IPS-20b (cell line): ENCODE measurements around the gene MTERF4.

ENCODE experiments used
- H3K27ac ChIP-seq: one replicate; pipeline ENCODE4 v1.5.1; 2013; ENCODE audit warnings: low read length
- H3K27me3 ChIP-seq: 2 replicates; pipeline ENCODE4 v1.6.1; 2013; ENCODE audit warnings: mild to moderate bottlenecking, low read length, inconsistent platforms; ENCODE audit not compliant: insufficient read depth
- H3K36me3 ChIP-seq: 2 replicates; pipeline ENCODE4 v1.6.1; 2013; ENCODE audit warnings: low read depth, mild to moderate bottlenecking, inconsistent platforms, low read length, moderate library complexity; ENCODE audit not compliant: insufficient read depth
- H3K4me1 ChIP-seq: 2 replicates; pipeline ENCODE4 v1.6.1; 2013; ENCODE audit warnings: mild to moderate bottlenecking, control low read depth, inconsistent platforms, low read length, moderate library complexity; ENCODE audit not compliant: insufficient read depth
- H3K4me3 ChIP-seq: 2 replicates; pipeline ENCODE4 v1.5.1; 2013; ENCODE audit warnings: mild to moderate bottlenecking, low read length, inconsistent platforms
- H3K9ac ChIP-seq: 2 replicates; pipeline ENCODE4 v1.6.1; 2013; ENCODE audit warnings: low read depth, mild to moderate bottlenecking, inconsistent platforms, low read length, moderate library complexity
- H3K9me3 ChIP-seq: 2 replicates; pipeline ENCODE4 v1.6.1; 2013; ENCODE audit warnings: mild to moderate bottlenecking, low read depth, low read length, inconsistent platforms; ENCODE audit not compliant: insufficient read depth

Gene MTERF4

GRCh38 chr2:241141214-241141770 is 39.2 kb upstream of the MTERF4 start:
- H3K36me3 ChIP-seq = peaks cover 52% of the 10 kb centered on the region
- no peak overlapping the region for H3K9ac ChIP-seq
- H3K4me3 ChIP-seq = no peak overlapping the region
- no peaks in the 10 kb centered on the region for H3K4me1 ChIP-seq
- H3K27ac ChIP-seq = no peak overlapping the region
- H3K27me3 ChIP-seq = no peaks in the 10 kb centered on the region
- no peaks in the 10 kb centered on the region for H3K9me3 ChIP-seq

DNA sequence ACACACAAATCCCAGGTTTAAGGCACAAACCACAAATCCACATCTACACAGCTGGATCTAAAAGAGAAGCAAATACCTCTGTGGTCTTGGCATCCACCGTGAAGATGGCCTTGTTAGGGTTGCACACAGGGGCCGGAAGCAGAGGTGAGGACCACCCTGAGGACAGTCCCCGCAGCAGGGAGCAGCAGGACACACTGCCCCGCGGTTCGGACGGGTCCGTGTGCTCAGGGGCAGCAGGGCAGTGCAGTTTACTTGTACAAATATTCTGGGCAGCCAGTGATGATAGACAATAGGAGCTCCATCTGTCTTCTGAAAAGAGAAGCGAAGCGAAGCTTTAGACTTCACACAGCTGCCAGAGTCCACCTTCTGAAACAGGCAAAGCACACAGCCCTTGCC is 38.4 kb upstream of the MTERF4 start:
- Histone ChIP-seq H3K27me3 (no peaks in the 10 kb centered on the region), H3K9me3 (no peaks in the 10 kb centered on the region), H3K27ac (no peak overlapping the region), H3K9ac (no peak overlapping the region), H3K36me3 (peaks cover 61% of the 10 kb centered on the region), H3K4me3 (no peak overlapping the region), H3K4me1 (no peaks in the 10 kb centered on the region)

DNA sequence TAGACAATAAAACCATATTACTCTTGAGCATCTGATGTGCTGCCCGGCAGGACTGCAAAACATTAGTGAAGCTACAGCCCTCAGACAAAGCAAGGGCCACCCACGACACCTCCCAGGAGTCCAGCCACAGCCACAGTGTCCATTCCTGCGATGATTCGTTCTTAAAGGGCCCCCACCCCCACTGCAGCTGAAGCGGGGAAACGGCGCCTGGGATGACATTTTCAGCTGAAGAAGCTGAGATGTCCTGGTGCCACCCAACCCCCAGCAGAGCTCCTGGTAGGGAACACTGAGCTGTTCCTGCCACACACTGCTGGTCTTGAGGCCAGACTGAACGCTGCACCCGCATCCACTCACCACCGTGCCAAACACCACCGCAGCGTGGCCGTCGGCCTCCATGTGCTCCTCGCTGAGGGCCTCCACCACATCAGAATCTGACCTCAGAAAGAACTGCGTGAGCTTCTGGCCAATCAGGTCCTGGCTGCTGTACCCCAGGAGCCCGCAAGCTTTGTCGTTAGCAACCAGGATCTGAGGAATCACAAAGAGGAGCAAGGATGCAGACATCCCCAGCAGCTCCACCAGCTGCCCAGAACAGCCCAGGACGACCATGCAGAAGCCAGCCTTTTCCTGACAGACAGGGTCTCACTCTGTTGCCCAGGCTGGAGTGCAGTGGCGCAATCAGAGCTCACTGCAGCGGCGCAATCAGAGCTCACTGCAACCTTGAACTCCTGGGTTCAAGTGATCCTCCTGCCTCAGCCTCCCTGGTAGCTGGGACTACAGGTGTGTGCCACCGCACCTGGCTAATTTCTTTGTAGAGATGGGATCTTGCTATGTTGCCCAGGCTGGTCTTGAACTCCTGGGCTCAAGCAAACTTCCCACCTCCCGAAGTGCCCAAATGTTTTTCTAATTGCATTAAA is 37.7 kb upstream of the MTERF4 start:
- Histone ChIP-seq H3K9ac (no peak overlapping the region), H3K36me3 (peaks cover 67% of the 10 kb centered on the region), H3K27me3 (no peaks in the 10 kb centered on the region), H3K27ac (no peak overlapping the region), H3K9me3 (no peaks in the 10 kb centered on the region), H3K4me1 (no peaks in the 10 kb centered on the region), H3K4me3 (no peak overlapping the region)

DNA sequence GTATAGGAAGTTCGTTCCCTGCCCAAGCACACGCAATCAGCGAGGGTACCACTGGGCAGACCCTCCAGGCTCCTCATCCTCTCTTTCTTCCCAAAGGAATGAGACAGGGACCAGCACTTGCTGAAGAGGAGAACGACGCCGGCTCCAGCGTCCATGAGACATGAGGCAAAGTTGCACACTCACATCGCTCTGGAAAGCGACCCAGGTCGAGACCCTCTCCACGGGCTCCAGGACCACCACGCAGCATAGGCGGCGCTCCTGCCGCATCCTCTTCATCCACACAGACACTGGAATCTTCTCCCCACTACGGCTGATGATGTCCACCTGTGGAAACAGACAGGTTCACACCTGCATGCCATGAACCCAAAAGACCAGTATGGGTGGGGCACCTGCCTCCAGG is 36.4 kb upstream of the MTERF4 start:
- Histone ChIP-seq H3K4me3 (no peak overlapping the region), H3K4me1 (no peaks in the 10 kb centered on the region), H3K9me3 (no peaks in the 10 kb centered on the region), H3K36me3 (peaks cover 76% of the 10 kb centered on the region), H3K27ac (no peak overlapping the region), H3K27me3 (no peaks in the 10 kb centered on the region), H3K9ac (no peak overlapping the region)

DNA sequence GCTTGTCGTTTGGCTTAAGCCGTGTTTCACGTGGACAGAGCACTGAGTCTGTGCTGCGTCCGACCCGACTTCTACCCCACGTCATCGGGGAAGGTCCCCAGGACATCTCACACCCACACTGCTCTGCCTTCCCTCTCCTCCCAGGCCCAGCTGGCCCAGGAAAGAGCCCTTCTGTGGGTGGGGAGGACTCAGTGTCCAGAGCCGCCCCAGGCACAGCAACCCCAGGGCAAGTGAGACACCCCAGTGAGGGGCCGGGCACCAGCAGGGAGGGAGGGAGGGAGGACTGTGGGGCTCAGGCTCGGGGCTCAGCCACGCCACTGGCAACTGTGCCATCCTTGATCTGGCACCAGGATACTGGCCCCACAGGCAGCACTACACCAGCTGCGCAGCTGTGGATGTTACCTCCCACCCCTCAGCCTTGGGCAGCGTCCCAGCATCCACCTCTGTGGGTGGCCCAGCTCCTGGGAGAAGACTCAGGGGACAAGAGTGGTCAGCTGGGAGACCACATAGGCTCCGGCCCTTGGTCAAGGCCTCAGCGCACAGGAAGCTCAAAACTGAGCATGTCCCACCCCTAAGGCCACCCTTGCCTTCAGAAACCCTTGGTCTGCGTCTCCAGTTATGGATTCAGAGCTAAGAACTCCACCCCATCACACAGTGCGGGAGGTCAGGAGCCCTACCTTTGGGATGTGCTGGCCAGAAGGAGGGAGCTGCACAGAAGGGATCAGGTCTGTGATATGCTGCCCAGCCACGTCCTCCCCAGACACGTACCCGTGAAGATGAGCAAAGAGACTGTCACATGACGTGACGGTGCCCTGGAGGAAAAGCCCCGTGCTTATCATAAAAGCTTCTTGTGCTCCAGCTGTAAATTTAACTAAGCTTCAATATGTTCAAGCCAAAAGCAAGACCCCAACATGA is 35.4 kb upstream of the MTERF4 start:
- Histone ChIP-seq H3K9ac (no peak overlapping the region), H3K4me3 (no peak overlapping the region), H3K27me3 (no peaks in the 10 kb centered on the region), H3K4me1 (no peaks in the 10 kb centered on the region), H3K36me3 (peaks cover 79% of the 10 kb centered on the region), H3K9me3 (no peaks in the 10 kb centered on the region), H3K27ac (no peak overlapping the region)

DNA sequence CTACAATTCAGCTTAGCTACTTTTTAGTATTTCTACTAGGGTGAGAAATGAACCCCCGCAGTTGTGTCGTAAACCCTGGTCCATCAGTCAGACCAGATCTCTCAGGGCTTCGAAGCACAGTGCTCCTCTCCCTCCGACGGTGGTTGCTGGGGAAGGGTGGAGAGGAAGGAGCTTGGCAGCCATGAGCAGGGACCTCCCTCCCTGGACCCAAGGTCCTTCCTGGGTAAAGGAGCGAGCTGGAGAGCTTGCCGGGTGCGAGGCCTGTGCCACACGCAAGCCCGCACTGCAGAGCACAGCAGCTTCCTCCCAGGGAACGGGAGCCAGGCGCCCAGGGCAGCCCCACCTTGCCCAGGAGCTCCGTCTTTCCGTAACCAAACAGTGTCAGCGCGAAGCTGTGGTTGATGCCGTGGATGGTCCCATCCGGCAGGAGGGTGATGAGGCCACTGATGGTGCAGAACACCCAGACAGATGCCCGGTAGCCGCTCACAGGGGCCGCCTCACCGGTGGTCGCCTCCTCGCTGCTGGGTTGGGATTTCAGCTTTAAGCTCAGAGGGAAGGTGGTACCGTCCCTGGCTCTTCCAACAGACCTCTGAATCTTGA is 34.7 kb upstream of the MTERF4 start:
- H3K36me3 ChIP-seq = peaks cover 73% of the 10 kb centered on the region
- no peak overlapping the region for H3K4me3 ChIP-seq
- no peaks in the 10 kb centered on the region for H3K9me3 ChIP-seq
- no peak overlapping the region for H3K27ac ChIP-seq
- H3K4me1 ChIP-seq = no peaks in the 10 kb centered on the region
- no peaks in the 10 kb centered on the region for H3K27me3 ChIP-seq
- H3K9ac ChIP-seq = no peak overlapping the region

DNA sequence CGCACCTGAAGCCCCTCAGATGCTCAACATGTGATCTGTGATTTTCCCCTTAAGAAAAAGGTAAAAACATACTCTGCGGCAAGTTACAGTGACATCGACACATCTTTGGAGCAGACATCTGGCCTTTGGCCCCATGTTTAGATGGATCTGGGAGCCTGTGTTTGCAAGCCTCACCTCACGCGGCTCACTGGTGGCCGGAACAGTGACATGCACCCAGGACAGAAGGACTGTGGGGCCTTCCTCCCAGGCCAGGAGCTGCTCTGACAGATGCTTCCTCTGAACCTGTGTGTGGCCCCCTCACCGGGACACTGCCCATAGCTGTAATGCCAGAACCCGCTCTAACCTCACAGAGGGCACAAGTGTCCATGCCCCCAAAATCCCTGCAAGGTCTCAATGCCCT is 34.1 kb upstream of the MTERF4 start:
- Histone ChIP-seq H3K27me3 (no peaks in the 10 kb centered on the region), H3K9ac (no peak overlapping the region), H3K36me3 (peaks cover 73% of the 10 kb centered on the region), H3K27ac (no peak overlapping the region), H3K4me3 (no peak overlapping the region), H3K9me3 (no peaks in the 10 kb centered on the region), H3K4me1 (no peaks in the 10 kb centered on the region)

- no peaks in the 10 kb centered on the region for H3K9me3 ChIP-seq
- H3K27me3 ChIP-seq = no peaks in the 10 kb centered on the region
- H3K9ac ChIP-seq = no peak overlapping the region
- H3K27ac ChIP-seq = no peak overlapping the region
- H3K36me3 ChIP-seq = peaks cover 72% of the 10 kb centered on the region
- no peaks in the 10 kb centered on the region for H3K4me1 ChIP-seq
- no peak overlapping the region for H3K4me3 ChIP-seq
Measured at GRCh38 chr2:241135737-241136136, 33.6 kb upstream of the MTERF4 start.

DNA sequence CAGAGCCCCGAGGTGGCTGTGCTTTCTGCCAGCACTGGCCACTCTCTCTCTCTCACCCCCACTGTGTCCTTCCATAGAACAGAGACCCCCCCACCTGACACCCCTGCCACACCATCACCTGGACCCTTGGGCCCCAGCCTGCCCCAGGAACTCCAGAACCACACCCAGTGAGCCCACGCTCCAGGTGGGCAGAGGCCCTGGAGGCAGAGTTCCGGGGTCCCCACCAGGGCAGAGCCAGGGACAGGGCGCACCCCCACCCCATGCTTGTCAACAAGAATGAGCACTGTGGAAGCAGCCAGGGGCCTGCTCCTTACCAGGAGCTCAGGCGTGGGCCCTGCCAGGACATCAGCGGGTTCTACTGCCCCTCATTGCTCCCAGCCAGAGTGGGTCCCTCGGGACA is 32.6 kb upstream of the MTERF4 start:
- H3K4me1 ChIP-seq = no peaks in the 10 kb centered on the region
- no peaks in the 10 kb centered on the region for H3K27me3 ChIP-seq

GRCh38 chr2:241133436-241133820 is 31.3 kb upstream of the MTERF4 start:
- no peaks in the 10 kb centered on the region for H3K27me3 ChIP-seq
- H3K36me3 ChIP-seq = peaks cover 58% of the 10 kb centered on the region
- H3K9me3 ChIP-seq = no peaks in the 10 kb centered on the region
- H3K4me3 ChIP-seq = no peak overlapping the region
- H3K27ac ChIP-seq = no peak overlapping the region
- no peaks in the 10 kb centered on the region for H3K4me1 ChIP-seq
- H3K9ac ChIP-seq = no peak overlapping the region

More for the DNA sequence above, 32.6 kb upstream of the MTERF4 start:
- H3K9me3 ChIP-seq = no peaks in the 10 kb centered on the region
- no peak overlapping the region for H3K4me3 ChIP-seq
- no peak overlapping the region for H3K27ac ChIP-seq
- no peak overlapping the region for H3K9ac ChIP-seq
- peaks cover 70% of the 10 kb centered on the region for H3K36me3 ChIP-seq
